Measurements from ENCODE around the gene INSYN2A.

The INSYN2A gene

DNA sequence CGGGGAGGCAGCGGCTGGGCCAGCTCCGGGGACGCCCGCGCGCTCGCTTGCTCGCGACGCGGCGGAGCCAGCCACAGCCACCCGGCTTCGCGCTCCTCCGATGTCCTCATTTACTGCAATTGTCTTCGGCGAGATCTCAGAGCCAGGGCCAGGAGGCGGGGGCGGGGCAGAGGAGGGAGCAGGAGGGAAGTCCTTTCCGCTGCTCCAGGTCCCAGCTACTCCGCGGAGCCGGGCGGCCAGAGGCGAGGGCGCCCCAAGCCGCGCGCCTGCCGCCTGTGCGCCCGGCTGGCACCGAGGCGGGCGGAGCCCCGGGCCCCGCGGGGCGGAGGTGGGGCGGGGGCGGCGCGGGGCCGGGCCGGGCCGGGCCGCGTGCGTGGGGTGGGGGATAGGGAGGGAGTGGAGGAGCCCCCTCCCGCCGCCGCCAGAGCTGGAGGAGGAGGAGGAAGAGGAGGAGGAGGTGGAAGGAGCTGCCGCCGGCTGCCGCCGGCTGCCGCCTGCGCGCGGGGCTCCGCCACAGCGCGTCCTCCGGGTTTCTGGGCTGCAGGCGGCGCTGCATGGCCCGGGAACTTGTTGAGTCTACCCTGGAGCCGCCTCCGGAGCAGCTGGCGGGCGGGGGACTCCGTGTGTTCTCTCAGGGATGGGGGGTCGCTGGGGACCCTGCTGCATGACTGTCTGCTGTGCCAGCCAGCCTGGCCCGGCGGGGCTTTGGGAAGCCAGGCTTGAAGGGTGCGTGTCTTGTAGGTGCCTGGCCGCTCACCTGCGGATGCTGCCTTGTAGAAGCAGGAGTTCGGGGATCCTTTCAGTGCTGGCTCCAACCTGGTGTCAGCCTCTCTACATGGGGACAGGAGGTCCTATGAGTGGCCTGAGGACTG lies at the start of gene INSYN2A:
Gene INSYN2A, minus strand, starts transcription at position 310 of the 872 bp plus-strand sequence. CDS start 20,196 bp downstream, outside the sequence.
- DNase-seq: peak; percentile 1

GRCh38 chr10:127245456-127245855 lies 49.1 kb upstream of the INSYN2A start:
- no peak for DNase-seq

GRCh38 chr10:127243490-127244272 lies 47.3 kb upstream of the INSYN2A start:
- DNase-seq: peak; percentile 2

DNA sequence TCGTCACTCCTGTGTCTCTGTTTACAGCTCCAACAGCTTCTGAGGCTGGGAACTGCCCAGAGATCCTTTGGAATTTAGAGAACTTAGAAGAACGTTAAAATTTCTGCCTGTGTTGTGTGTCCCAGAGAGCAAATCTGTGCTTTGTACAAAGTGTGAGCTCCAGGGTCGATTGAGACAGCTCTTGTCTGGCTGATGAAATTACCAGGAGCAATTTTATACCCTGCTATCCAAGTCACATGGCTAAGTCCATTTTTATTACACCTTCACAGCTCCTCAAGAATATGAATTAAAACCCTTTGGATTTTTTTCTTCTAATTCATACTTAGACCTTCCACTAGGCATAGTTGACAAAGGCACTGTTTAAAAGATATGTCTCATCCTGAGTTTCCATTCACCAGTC lies 46.5 kb upstream of the INSYN2A start:
- DNase-seq: no peak

DNA sequence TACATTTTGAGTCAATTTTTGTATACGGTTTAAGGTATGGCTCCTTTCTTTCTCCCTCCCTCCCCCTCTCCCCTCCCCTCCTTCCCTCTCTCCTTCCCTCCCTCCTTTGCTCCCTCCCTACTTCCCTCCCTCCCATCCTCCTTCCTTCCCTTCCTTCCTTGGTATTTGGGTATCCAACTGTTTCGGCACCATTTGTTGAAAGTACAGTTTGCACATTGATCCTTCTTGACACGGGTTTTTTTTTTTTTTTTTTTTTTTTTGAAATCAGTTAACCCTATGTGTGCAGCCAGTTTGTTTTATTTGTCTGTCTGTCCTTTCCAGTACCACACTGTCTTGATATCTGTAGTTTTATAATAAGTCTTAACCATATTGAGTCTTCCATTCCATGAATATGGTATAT lies 39.9 kb upstream of the INSYN2A start:
- no peak for DNase-seq

DNA sequence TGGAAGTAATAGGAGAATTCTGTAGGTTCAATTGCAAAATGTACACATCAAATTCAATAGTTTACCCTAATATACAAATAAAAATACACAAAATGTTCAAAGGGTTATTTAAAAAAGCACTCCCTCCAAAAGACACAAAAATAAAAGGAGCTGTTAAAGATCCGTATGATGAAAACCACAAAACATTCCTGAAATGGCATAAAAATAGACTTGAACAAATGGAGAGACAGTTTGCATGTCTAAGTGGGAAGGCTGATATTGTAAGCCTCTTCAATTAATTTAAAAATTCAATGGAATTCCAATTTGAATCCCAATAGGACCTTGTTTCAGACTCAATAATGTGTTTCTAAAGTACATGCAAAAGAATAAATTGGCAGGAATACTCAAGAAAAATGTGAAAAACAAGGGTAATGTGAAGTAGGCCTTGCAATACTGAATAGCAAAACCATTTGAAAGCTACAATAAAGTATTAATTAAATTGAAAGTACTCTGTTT lies 38.0 kb upstream of the INSYN2A start:
- DNase-seq: no peak

DNA sequence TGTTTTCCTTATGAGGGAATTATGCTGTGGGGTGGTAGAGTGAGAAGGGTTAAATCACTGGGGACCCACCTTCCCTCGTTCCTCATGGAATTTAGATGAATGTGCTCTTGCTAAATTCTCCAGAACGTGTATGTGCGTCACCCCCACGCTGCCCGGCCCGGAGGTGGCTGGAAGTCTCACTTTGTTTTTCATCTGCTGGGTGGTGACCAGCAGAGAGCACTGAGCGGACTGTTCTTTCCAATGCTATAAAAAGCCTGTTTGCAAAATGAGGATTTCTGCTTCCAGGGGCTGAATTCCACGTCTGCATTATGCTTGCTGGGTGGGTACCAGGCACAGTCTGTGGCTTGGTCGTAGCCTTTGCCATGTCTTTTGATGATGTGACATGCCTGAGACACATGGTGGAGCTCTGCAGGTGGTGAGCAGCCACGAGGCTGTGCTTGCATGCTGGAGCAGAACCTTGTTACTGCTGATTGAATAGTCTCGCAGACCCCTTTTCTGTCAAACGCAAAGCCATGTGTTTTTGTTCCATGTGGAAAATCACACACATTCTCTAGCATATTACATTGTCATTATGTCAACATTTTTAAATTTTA lies 31.9 kb upstream of the INSYN2A start:
- DNase-seq: no peak

DNA sequence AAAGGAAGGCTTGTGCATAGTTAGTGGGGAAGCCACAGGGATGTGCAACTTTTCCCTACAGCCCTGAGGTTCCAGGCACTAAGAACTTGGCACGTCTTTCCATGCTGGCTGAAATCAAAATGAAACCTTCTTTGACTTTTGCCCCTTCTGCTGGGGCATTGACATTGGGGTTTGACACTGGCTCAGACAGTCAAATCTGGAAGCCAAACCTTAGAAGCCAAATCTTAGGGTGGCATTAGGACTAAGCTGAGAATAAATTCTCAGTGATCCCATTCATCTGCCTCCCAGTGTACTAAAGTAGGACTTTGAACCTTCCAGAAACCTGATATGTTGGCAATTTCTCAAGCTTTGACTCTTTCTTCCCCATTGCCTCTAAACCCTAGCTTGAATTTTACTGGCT lies 31.3 kb upstream of the INSYN2A start:
- peak; percentile 0 for DNase-seq

- no peak for DNase-seq
Measured at GRCh38 chr10:127227027-127227426, 30.6 kb upstream of the INSYN2A start.

DNA sequence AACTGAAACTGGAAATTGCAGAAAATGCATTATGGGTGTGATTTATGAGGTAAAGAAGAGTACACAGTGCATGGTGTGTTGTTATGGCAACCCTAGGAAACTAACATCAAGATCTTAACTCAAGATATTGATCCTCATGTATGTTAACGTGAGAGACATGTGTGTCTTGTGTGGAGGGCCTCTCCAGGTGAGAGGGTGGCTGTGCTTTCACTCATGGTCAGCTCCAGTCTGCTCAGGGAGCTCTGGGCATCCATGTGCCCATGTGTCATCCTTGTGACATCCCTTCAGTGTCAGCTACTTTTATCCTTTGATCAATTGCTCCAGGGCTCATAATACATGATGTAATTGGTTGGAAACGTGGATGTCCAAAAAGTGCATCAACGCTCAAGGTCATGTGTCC lies 24.9 kb upstream of the INSYN2A start:
- no peak for DNase-seq

- DNase-seq: no peak
Measured at GRCh38 chr10:127218658-127219057, 22.3 kb upstream of the INSYN2A start.

DNA sequence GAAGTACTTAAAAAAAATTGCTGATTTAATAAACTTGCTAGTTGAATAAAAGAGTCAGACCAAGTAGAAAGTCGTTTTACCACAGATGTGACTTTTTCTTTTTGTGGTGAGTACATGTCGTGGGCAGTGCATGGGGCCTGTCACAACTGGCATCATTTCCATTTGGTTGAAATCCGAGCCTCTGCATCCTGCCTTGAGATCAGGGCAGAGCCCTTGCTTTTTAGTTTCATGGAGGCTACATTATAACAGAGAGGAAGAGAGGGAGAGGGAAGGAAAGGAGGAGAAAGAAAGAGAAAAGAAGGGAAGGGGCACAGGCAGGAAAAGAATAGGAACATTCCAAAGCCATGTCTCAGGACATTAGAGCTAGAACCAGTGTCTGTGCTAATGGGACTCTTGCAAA lies 20.4 kb upstream of the INSYN2A start:
- no peak for DNase-seq

GRCh38 chr10:127216274-127216673 lies 19.9 kb upstream of the INSYN2A start:
- DNase-seq: no peak

DNA sequence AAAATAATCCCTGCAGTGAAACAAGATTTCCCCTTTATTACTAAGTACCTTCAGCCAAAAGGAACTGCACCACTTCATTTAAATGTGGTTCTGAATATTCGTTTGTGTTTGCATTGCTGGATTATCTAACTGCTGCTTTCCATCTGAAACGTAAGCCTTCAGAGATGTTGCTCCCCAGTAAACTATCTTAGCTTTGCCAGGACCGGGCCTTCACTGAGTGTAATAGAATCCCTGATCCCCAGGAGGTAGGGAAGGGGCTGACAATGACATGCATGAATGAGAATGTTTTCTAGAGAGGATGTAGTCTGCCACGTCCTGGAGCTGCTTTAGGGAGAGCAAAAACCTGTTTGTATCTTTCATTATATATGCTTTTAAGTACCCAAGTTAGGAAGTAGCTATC lies 19.5 kb upstream of the INSYN2A start:
- peak; percentile 67 for DNase-seq

GRCh38 chr10:127210936-127211466 lies 14.6 kb upstream of the INSYN2A start:
- no peak for DNase-seq

DNA sequence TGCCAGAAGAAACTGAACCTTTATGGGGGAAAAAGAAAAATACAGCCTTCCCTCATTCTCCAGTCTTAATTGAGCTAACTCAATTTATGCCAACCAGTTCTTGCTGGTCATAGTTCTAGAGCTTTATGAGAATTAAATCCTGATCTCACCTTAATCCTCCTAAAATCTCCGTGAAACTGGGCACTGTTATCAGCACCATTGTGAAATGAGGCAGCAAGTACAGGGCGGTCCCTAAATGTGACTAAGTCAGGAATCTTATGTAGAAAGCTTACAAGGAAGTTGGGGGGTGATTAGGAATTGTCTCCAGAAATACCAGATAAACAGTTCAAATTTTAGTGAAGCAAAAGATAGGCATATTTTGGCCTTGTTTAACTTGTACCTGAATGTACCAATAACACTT lies 10.7 kb upstream of the INSYN2A start:
- no peak for DNase-seq

DNA sequence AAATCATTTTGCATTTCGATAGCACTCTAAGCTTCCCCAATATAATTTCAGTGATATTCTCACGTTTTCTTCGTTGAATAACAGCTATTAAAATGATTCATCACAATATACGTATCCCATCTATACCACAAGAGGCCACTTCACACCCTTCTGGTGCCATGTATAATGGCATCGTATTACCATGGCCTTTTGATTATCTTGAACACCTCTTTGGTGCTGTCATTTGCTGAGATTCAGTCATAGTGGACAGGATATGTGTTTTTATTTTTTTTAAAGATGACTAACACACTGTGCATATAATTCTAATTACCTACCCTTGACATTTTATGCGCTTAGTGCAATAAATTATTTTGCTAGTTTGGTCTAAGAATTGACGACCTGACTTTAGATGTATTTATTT lies 6.7 kb upstream of the INSYN2A start:
- DNase-seq: no peak

DNA sequence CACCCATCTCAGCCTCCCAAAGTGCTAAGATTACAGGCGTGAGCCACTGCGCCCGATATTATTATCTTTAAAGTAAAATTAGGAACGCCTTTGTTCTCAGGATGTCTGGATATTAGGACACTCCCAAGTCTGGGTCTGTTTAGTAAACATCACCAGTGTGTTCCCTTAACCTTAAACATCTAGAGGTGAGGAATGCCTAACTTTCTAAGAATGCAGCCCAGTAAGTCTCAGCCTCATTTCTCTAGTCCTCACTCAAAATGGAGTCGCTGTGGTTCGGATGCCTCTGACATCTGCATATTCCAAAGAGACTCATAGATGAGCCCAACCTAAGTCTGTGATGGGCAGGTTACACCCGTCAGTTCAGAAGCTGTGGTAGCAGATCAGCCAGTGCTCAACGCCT lies 4.3 kb upstream of the INSYN2A start:
- no peak for DNase-seq

- DNase-seq: no peak
Measured at GRCh38 chr10:127198721-127199120, 2.3 kb upstream of the INSYN2A start.

DNA sequence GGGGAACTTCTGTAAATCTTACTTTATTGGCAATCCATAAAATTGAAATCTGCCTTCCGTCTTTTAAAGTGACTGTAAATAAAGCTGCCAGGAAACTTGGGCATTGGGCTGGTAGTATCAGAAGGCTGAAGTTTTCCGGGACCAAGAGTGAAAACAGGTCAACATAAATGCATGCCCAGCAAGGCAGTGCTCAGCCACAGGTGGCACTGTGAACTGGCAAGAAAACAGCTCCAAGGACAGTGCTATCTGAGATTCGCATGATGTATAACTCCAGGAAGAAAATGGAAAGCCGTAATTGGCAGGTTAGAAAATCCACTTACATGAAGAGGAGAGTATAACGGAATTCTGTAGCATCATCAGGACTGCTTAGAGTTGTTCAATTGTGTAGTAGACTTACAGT lies 1.9 kb upstream of the INSYN2A start:
- DNase-seq: no peak

GRCh38 chr10:127197154-127197432 lies 702 bp upstream of the INSYN2A start:
- no peak for DNase-seq

DNA sequence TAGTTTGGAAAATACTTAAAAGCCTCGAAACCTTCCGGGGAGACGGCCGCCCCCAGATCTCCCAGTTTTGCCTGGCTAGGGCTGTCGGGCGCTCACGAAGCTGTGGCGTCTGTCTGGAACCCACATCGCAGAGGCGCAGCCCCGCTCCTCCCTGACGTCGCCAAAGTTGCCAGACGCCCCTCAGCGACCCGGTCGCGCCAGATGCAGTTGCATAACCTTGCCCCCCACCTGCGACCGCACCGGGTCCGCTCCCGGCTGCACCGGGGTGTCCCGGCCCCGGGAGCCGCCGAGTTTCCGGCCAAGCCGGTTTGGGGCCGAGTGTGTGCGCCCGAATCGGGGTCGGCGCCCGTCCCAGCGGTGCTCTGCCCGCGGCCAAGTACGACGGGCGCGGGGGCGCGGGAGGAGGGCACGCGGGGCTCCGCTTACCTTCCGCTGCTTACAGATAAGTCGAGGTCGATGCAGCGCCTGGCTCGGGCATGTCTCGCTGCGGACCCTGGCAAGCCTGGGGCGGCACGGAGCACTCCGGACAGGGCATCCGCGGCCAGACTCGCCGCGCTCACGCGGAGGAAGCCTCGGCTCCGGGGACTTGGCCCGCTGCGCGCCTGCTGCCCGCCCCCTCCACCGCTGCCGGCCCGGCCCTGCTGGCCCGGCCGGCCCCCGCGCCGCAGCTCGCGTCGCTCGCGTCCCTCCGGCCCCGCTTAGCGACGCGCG lies 665 bp downstream of the INSYN2A start:
- no peak for DNase-seq

DNA sequence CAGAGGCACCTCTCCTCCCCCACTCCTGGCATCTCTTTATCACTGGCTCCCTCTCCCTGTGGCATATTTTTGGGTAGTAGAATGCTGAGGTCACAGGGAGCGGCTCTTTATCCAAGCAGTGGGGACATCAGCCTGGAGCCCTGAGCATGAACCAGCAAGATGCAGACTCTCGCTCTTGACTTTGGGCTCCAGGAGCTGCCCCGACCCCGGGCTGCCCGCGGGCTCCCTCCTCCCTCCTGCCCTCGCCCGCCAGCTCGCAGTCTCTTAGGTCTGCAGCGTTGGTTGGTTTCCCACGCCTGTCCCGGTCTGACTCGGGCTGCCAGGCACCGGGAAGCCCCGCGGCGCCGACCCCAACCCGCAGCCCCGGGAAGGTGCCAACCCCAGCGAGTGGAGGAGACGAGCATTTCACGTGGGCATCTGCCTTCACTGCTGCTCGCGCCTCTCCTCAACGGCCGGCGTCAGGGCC lies 1.3 kb downstream of the INSYN2A start:
- no peak for DNase-seq

Measured in NCI-H526 treated with DMSO at 0.1 percent for 48 hours (cell line).